GM06990 (cell line): ENCODE measurements around the gene NRROS.
A peak's percentile ranks its signal among the peaks of the same experiment; 100 is the strongest.
"Not testable (repeated sequence)": the region's sequence is repeated elsewhere in the genome, so short reads cannot be mapped to it uniquely, and the experiment has no call there.

Source experiments
- DNase-seq: peaks from one replicate; pipeline ENCODE4 v3.0.0-alpha.2; 2011; ENCODE audit not compliant: insufficient read length; ENCODE audit errors: extremely low read depth
- H3K27me3 ChIP-seq: replicated peaks from 2 replicates; pipeline ENCODE4 v1.6.0; 2011; ENCODE audit warnings: low read length; ENCODE audit not compliant: control insufficient read depth, insufficient read depth
- H3K36me3 ChIP-seq: 2 replicates; pipeline ENCODE4 v1.5.1; 2011; ENCODE audit warnings: low read length; ENCODE audit not compliant: control insufficient read depth, insufficient read depth
- H3K4me3 ChIP-seq: replicated peaks from 2 replicates; pipeline ENCODE4 v1.5.1; 2011; ENCODE audit warnings: low read depth, mild to moderate bottlenecking, control low read depth, low read length
- TF ChIP-seq, protein P1 (sequence below): IDR thresholded peaks from 2 replicates; pipeline ENCODE4 v1.5.1; 2011; ENCODE audit warnings: low read length, control low read depth, mild to moderate bottlenecking, inconsistent platforms; ENCODE audit not compliant: insufficient read depth, poor library complexity, severe bottlenecking

NRROS gene

DNA sequence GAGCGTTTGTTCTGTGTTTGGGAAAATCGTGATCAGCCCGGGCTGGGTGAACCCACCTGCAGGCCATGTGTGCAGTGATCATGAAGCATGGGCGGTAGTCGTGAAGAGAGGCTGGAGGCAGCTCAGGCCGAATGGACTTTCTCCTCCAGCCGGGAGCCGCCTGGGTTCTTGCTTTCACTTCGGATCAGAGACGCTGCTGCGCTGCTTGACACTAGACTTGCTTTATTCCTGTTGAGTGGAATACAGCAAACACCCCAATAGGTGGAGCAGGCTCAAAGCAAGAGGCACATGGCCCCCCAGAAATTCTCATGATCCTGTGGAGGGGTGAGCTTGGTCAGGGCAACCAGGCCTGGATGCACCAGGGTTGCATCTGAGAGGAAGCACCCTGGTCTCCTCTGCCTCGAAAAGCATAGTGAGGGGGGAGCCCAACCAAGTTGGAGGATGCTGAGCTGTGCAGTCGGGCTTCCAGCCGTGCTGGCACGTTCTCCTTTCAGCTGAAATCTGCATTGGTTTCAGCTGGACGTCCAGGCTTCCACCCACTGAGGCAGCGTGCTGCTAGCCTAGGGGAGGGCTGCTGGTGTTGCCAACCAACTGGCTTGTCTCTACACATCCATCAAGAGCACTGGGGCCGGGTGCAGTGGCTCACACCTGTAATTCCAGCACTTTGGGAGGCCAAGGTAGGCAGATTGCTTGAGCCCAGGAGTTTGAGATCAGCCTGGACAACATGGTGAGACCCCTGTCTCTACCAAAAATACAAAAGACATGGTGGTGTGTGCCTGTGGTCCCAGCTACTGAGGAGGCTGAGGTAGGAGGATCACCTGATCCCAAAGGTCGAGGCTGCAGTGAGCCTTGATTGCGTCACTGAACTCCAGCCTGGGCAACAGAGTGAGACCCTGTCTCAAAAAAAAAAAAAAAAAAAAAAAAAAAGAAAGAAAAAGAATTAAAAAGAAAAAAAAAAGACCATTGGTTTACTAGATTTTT, 2.8 kb upstream of the NRROS start:
- no peaks in the 10 kb centered on the region for H3K27me3 ChIP-seq
- no peaks in the 10 kb centered on the region for H3K36me3 ChIP-seq
- no peak for DNase-seq
- TF ChIP-seq, protein P1, sequence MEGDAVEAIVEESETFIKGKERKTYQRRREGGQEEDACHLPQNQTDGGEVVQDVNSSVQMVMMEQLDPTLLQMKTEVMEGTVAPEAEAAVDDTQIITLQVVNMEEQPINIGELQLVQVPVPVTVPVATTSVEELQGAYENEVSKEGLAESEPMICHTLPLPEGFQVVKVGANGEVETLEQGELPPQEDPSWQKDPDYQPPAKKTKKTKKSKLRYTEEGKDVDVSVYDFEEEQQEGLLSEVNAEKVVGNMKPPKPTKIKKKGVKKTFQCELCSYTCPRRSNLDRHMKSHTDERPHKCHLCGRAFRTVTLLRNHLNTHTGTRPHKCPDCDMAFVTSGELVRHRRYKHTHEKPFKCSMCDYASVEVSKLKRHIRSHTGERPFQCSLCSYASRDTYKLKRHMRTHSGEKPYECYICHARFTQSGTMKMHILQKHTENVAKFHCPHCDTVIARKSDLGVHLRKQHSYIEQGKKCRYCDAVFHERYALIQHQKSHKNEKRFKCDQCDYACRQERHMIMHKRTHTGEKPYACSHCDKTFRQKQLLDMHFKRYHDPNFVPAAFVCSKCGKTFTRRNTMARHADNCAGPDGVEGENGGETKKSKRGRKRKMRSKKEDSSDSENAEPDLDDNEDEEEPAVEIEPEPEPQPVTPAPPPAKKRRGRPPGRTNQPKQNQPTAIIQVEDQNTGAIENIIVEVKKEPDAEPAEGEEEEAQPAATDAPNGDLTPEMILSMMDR, result no peak
- no peak overlapping the region for H3K4me3 ChIP-seq

DNA sequence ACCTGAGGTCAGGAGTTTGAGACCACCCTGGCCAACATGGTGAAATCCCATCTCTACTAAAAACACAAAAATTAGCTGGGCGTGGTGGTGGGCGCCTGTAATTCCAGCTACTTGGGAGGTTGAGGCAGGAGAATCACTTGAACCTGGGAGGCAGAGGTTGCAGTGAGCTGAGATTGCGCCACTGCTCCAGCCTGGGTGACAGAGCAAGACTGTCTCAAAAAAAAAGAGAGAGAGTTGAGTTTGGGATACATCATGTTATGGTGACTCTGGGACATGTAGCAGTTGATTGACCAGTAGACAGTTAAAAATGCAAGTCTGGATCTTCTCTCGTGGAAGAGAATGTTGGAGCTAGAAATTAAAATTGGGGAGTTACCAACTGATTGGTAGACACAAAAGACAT, 1.6 kb upstream of the NRROS start:
- not testable (repeated sequence) for H3K36me3 ChIP-seq, H3K4me3 ChIP-seq, DNase-seq, H3K27me3 ChIP-seq

DNA sequence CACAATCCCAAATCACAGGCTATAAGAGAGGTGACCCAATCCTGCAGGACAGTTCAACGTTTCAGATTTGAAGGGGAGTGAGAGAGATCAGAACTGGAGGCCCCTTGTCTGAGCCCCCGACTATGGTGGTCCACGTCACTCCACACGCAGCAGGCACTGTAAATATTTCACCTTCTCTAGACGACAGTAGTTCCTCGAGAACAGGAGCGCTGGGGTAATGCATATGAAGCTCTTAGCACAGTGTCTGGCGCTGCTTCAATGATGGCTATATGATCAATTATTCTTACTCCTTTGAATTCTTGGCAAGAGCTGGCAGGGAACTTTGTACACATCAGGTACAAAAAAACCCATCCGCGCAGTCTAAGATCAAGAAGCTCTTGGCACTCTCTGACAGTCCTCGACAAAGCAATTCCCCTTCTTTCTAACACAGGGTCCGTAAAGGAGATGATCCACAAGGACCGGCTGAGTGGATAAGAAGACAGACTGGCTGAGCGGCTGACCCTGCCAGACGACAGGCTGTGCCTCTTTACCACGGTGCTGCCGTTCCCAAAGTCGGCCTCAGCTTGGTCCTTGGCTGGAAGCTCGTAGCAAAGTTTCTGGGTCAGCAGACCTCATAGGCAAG, 522 bp upstream of the NRROS start:
- Histone ChIP-seq H3K36me3 (peaks cover 4% of the 10 kb centered on the region), H3K27me3 (no peaks in the 10 kb centered on the region), H3K4me3 (peak overlapping the region; percentile 75)
- no peak for DNase-seq
- TF ChIP-seq, protein P1, result no peak

DNA sequence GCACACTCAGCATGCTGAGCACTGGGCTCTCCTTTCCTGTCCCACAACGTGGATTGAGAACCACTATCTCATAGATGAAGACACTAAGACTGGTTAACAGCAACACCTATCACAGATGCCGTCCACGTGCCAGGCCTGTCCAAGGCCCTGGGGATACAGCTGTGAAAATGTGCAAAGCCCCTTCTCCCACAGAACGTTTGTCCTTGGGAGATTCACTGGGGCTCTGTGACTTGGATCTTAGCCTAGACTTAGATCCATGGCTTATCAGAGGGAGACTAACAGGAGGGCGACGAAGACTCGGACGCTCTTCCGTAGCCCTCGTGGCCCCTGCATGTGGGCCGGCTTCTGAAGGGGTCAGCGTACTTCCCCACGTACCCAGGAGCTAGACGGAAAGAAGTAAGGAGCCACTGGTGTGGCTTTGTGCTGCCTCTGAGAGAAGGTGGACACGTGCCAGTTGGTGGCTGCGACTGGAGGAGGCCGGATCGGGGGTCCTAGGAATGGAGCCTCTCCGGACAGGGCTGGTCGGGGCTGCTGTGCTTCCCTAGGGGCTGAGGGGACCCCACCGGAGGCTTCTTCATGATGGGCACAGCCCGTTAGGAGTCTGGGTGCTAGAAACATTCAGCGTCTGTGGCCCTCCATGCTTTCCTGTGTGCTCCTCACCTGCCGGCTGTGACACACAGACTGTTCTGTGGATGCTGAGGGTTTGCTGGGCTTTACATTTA, 964 bp downstream of the NRROS start:
- TF ChIP-seq, protein P1, result no peak
- H3K4me3 ChIP-seq, result peak overlapping the region; percentile 75
- H3K36me3 ChIP-seq, result peaks cover 6% of the 10 kb centered on the region
- H3K27me3 ChIP-seq, result no peaks in the 10 kb centered on the region
- DNase-seq, result peak; percentile 56

DNA sequence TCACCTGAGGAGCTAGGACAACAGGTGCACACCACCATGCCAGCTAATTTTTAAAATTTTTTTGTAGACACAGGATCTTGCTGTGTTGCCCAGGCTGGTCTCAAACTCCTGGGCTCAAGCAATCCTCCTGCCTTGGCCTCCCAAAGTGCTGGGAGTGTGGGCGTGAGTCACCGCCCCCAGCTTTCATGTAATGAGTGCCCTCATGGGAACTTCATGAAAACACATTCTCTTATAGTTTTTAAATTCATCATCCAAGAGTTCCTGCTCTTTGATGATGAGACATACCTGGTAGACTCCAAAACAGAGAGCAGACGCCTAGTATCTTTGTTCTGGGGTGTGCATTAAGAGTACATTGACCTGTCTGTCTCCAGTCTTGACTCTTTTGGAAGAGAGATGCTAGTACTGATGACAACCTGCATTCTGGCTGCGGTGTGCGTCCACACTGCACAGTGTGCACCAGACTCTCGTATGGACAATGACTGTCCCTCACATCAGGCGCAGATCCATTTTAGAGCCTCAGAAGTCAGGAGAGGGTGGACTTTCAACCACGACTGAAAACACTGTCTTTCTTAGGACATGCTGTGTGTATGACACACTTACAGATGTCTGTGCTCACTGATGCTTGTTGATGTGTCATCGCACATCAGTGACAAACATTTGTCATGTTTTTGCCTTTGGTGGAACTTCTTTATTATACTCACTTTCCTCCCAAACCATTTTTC, 2.0 kb downstream of the NRROS start:
- peak; percentile 60 for DNase-seq
- Histone ChIP-seq H3K4me3 (peak overlapping the region; percentile 75), H3K36me3 (peaks cover 6% of the 10 kb centered on the region), H3K27me3 (no peaks in the 10 kb centered on the region)
- TF ChIP-seq, protein P1, result no peak
